ENCODE results near the gene CYP1A1.
A peak's percentile ranks its signal among the peaks of the same experiment; 100 is the strongest.

- TF ChIP-seq USF2 (IDR thresholded peaks at IDR 0.05; ENCODE audit: low read depth, low read length) (no peak), CTCF (conservative IDR thresholded peaks at IDR 0.05; ENCODE audit: low read depth, low read length) (no peak), POLR2A (IDR thresholded peaks at IDR 0.05; ENCODE audit: low read depth, low read length) (no peak), FOS (IDR thresholded peaks at IDR 0.05; ENCODE audit: low read depth, low read length) (no peak), ELK1 (IDR thresholded peaks at IDR 0.05; ENCODE audit: borderline replicate concordance, low read depth, low read length) (no peak), CHD1 (IDR thresholded peaks at IDR 0.05; ENCODE audit: low read depth, low read length) (no peak), RAD21 (IDR thresholded peaks at IDR 0.05; ENCODE audit: low read length) (no peak), MAFK (IDR thresholded peaks at IDR 0.05; ENCODE audit: low read depth, low read length) (no peak), CEBPB (IDR thresholded peaks at IDR 0.05; ENCODE audit: low read depth, low read length) (peak; percentile 52)
Measured at GRCh38 chr15:74716651-74717050, 8.7 kb downstream of the CYP1A1 start.

All from IMR-90 (cell line).